Measurements from ENCODE around the gene SNX13. TPM values are rescaled to one million over a fixed set of nuclear protein-coding genes. Genes with fewer than 3 reads are reported as not detected.

The SNX13 gene
- total and polyA plus RNA-seq, 9 of the 15 experiments (the other 6 are each of a cell fraction or from before 2014, with no cell fraction given) = 5.6 to 33.2 (median 25.4) TPM

GRCh38 chr7:17931069-17931468 lies 9.2 kb downstream of the SNX13 start:
- in situ Hi-C loops (cut with MboI) (no loop called here), intact Hi-C loops (cut with micrococcal nuclease) (no loop called here)
- Histone ChIP-seq H3K9me3 (replicated peaks; ENCODE audit: control insufficient read depth, insufficient read depth, low read depth, low read length) (no peaks in the 10 kb centered on the region), H3K4me3 (no peak overlapping the region), H3K27ac (ENCODE audit: extremely low read depth, low read depth, low read length) (no peak overlapping the region), H3K4me1 (replicated peaks in 1 of 2; ENCODE audit: control insufficient read depth in 2 of 2, insufficient read depth in 2 of 2, low read length in 2 of 2) (peaks cover 2 to 10% of the 10 kb centered on the region in 2 experiments; a peak in 3 of 5 replicates), H3K9me1 (ENCODE audit: control insufficient read depth, insufficient read depth, low read length) (no peaks in the 10 kb centered on the region), H4K20me1 (replicated peaks; ENCODE audit: control insufficient read depth, insufficient read depth, low read length) (peaks cover 21% of the 10 kb centered on the region; the same call in 1 of the 2 replicates), H3K4me2 (ENCODE audit: insufficient read depth, low read length) (no peak overlapping the region), H3K36me3 (ENCODE audit: control insufficient read depth, insufficient read depth, low read length) (peaks cover 4% of the 10 kb centered on the region; the same call in 1 of the 3 replicates), H3K9ac (ENCODE audit: insufficient read depth in 1 of 2, low read depth in 2 of 2, low read length in 2 of 2) (no peak overlapping the region), H3K79me2 (ENCODE audit: control insufficient read depth, insufficient read depth, low read length) (peaks cover 93% of the 10 kb centered on the region), H3K27me3 (ENCODE audit: control insufficient read depth in 2 of 2, insufficient read depth in 2 of 2, low read length in 2 of 2) (no peaks in the 10 kb centered on the region), H2AFZ (ENCODE audit: low read depth, low read length) (no peak overlapping the region)
- BruUV-seq (replicated peaks) = no TSS peak
- ATAC-seq (no peak), DNase-seq (ENCODE audit: extremely low read depth in 1 of 4, low spot score in 3 of 4) (no peak), FAIRE-seq (no peak)
- CTCF ChIA-PET (ENCODE audit: low intra/inter-chr PET ratio) = no interaction called here
- TF ChIP-seq ZNF316 (IDR thresholded peaks at IDR 0.05) (no peak), TOE1 (IDR thresholded peaks at IDR 0.05; ENCODE audit: borderline replicate concordance) (no peak), TOE1 (CRISPR knock-in tag; IDR thresholded peaks at IDR 0.05; ENCODE audit: borderline replicate concordance, low read depth) (no peak), HMBOX1 (IDR thresholded peaks at IDR 0.05) (no peak), ZNF639 (CRISPR knock-in tag; conservative IDR thresholded peaks at IDR 0.05 in 1 of 2, IDR thresholded peaks at IDR 0.05 in 1 of 2) (no peak), SIRT6 (IDR thresholded peaks at IDR 0.05; ENCODE audit: low read depth, low read length) (no peak), ZNF431 (CRISPR knock-in tag; IDR thresholded peaks at IDR 0.05) (no peak), ZNF449 (CRISPR knock-in tag; IDR thresholded peaks at IDR 0.05) (no peak)
- POLR2A ChIA-PET = no interaction called here
- WGBS (ENCODE audit: insufficient coverage, low coverage, missing lambda C conversion rate) = 65% methylated on average over 1 of the region's 1 CpG

All from K562 (cell line).